ENCODE results near the gene SLC28A2.

The SLC28A2 gene

DNA sequence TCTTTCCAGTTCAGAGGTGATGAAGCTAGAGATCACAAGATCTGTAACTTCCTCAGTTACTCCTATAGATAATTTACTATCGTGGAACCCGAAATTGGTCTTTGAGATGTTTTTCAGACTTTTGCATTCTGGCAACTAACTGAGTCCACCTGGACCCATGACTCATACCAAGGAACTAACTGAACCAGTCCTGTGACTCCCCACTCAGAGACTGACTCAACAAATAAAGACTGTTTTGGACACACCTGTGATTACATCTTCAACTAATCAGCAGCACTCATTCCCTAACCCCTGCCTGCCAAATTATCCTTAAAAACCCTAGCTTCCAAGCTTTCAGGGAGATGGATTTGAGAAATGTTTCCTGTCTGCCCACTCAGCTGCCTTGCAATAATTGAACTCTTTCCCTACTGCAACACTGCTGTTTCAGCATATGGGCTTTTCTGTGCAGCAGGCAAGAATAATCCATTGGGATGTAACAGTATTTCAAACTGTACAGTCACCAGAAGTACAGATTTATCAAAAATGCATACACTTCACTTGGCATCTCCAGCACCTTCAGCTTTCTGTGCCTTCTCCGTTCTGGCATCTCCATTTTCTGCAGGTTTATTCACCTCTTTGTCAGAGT, 68.7 kb downstream of the SLC28A2 start:
- DNase-seq (ENCODE audit: low read depth in 2 of 2): no peak

DNA sequence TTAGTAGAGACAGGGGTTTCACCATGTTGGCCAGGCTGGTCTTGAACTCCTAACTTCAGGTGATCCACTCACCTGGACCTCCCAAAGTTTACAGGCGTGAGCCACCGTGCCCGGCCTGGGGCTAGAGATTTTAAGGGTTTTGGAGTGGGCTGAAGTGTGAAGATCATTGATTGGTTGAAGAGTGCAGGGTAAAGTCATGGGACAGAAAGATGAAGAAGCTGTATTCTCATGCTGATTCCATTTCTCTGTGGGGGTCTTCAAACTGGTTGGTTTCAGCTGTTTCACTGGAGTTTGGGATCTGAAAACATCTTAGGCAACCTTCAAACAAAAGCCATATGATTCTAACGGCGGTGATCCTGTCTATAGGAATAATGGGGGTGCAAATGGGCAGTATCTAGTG, 74.2 kb downstream of the SLC28A2 start:
- no peak for DNase-seq (ENCODE audit: low read depth in 2 of 2)

GRCh38 chr15:45326741-45327140, 74.7 kb downstream of the SLC28A2 start:
- DNase-seq (ENCODE audit: low read depth in 2 of 2): no peak

All from fibroblast of skin of left biceps (primary cell).